Adrenal gland (tissue), 12 donors: ENCODE measurements around the gene MNS1. TPM values are rescaled to one million over a fixed set of nuclear protein-coding genes. Genes with fewer than 3 reads are reported as not detected.
"Not testable (repeated sequence)": the region's sequence is repeated elsewhere in the genome, so short reads cannot be mapped to it uniquely, and the experiment has no call there.

Source experiments
- DNase-seq, 7 donors: peaks; one replicate each; pipeline ENCODE4 v3.0.0-alpha.2; 2019 to 2020
- H3K27ac ChIP-seq, 5 donors: fragments of 200-600 bp; sonication (generic) in 4 of 5; 1 replicate in 3 of 5; 2 replicates in 2 of 5; pipeline versions ENCODE4 v1.5.1 to v1.8.0; 2016 to 2020; ENCODE audit warnings: mild to moderate bottlenecking in 1 of 5
- H3K27me3 ChIP-seq: fragments of 200-600 bp; 2 replicates; pipeline ENCODE4 v1.8.0; 2021
- H3K36me3 ChIP-seq, 2 donors: fragments of 200-600 bp; replicated peaks in 1 of 2; 1 replicate in 1 of 2; 2 replicates in 1 of 2; pipeline versions ENCODE4 v1.5.1 to v1.8.0; 2018 to 2022
- H3K4me1 ChIP-seq, 2 donors: fragments of 200-600 bp; replicated peaks in 1 of 2; 1 replicate in 1 of 2; 2 replicates in 1 of 2; pipeline versions ENCODE4 v1.5.1 to v1.8.0; 2018 to 2021
- H3K4me3 ChIP-seq, 4 donors: fragments of 200-600 bp; sonication (generic) in 3 of 4; one replicate each; pipeline ENCODE4 v1.5.1; 2016 to 2018
- H3K9me3 ChIP-seq, 3 donors: fragments of 200-600 bp; sonication (generic) in 1 of 3; replicated peaks in 1 of 3; 1 replicate in 2 of 3; 2 replicates in 1 of 3; pipeline versions ENCODE4 v1.5.1 to v1.8.0; 2016 to 2021
- CTCF ChIP-seq, 6 experiments: fragments of 450-650 bp in 4 of 6; fragments of 200-600 bp in 2 of 6; sonication (generic) in 1 of 6; IDR thresholded peaks; 1 replicate in 5 of 6; 2 replicates in 1 of 6; pipeline versions ENCODE4 v1.5.1 to v1.8.0; 2016 to 2021; ENCODE audit warnings: antibody characterized with exemption in 6 of 6, mild to moderate bottlenecking in 2 of 6, moderate library complexity in 1 of 6
- POLR2A ChIP-seq, 2 donors: fragments of 450-650 bp; IDR thresholded peaks; one replicate each; pipeline ENCODE4 v1.6.1; 2017; ENCODE audit warnings: antibody characterized with exemption in 2 of 2, mild to moderate bottlenecking in 2 of 2, moderate library complexity in 1 of 2
- WGBS, 4 donors: extraction: QIAGEN DNeasy Blood & Tissue Kit in 2 of 4; methylation state at CpG; one replicate each; pipeline versions ENCODE4 v1.1.5 to v1.1.7; 2013 to 2017; 5-methylcytosine and 5-hydroxymethylcytosine counted together
- intact Hi-C, 2 donors: fragments of 100-400 bp; cut with DNase I; formaldehyde crosslinking; loops; one replicate each; pipeline versions ENCODE4 v1.14.1 to v1.15.0; 2022 to 2023
- polyA plus RNA-seq, 3 donors: library from polyadenylated mRNA; stranded (reverse); fragments of 200-250 nt in 2 of 3; fragments of 350-450 nt in 1 of 3; fragmentation: Illumina TruSeq in 1 of 3; extraction: RNeasy Lipid Tissue Mini Kit (QIAGEN cat#74804) in 1 of 3; gene quantifications; one replicate each; pipeline ENCODE4 v1.2.3, GENCODE V29; 2013 to 2014
- total RNA-seq, 9 donors: library from RNA; depleted of rRNA in 4 of 9; stranded (reverse); fragments of >200 nt in 4 of 9; fragments of 120-200 nt in 1 of 9; fragmentation: NEBNext Ultra II Directional in 1 of 9; extraction: Animal tissue kit (Norgen Biotek cat#: 25700) in 1 of 9; gene quantifications; one replicate each; pipeline versions ENCODE4 v1.1.0 to v1.2.4, GENCODE V29; 2013 to 2023
- donor health status: healthy with polysubstance abuse.
- donor health status: Bipolar disorder and iron deficiency.
- donor health status: DM: yes; HTN: yes; CAD: no.
- donor health status: DM: no; HTN: no; CAD: no.
- donor health status: DM: no; HTN: no; CAD: no.
- donor health status: DM: yes; HTN: yes; CAD: no.

The MNS1 gene
- total and polyA plus RNA-seq, 12 donors: 0.52 to 2.4 (median 1.0) TPM; not detected in 3

- Histone ChIP-seq H3K9me3 (no peaks in the 10 kb centered on the region), H3K27me3 (no peaks in the 10 kb centered on the region), H3K4me3 (no peak overlapping the region), H3K27ac (no peak overlapping the region), H3K36me3 (no peaks in the 10 kb centered on the region), H3K4me1 (no peaks in the 10 kb centered on the region)
- 96 to 100% (median 98%) methylated on average over 1 of the region's 1 CpG for WGBS, 4 donors
- intact Hi-C loops: loop anchor here (5.0 to 10.0 kb wide), 2 partner anchors 171 to 179 kb away; no protein-coding TSS in a partner anchor
- no peak for DNase-seq
- no peak for TF ChIP-seq POLR2A (IDR thresholded peaks at IDR 0.05)
- TF ChIP-seq CTCF (IDR thresholded peaks at IDR 0.05): no peak
These were observed 39.0 kb downstream of the MNS1 start for GRCh38 chr15:56425976-56426375.

GRCh38 chr15:56425276-56425675, 39.7 kb downstream of the MNS1 start:
- Histone ChIP-seq H3K27ac (no peak overlapping the region), H3K9me3 (no peaks in the 10 kb centered on the region), H3K27me3 (no peaks in the 10 kb centered on the region), H3K4me1 (no peaks in the 10 kb centered on the region), H3K4me3 (no peak overlapping the region), H3K36me3 (no peaks in the 10 kb centered on the region)
- no peak for DNase-seq
- TF ChIP-seq POLR2A (IDR thresholded peaks at IDR 0.05): no peak
- intact Hi-C loops: loop anchor here (5.0 to 10.0 kb wide), 2 partner anchors 170 to 178 kb away; no protein-coding TSS in a partner anchor

- H3K36me3 ChIP-seq, intact Hi-C loops, H3K9me3 ChIP-seq, H3K4me3 ChIP-seq, H3K4me1 ChIP-seq, H3K27me3 ChIP-seq, DNase-seq, H3K27ac ChIP-seq: not testable (repeated sequence)
- WGBS, 4 donors: 87 to 100% (median 92%) methylated on average over 1 of the region's 1 CpG
These were observed 51.7 kb downstream of the MNS1 start for GRCh38 chr15:56413114-56413733.

GRCh38 chr15:56411122-56411749, 53.7 kb downstream of the MNS1 start:
- Histone ChIP-seq H3K4me3 (no peak overlapping the region), H3K4me1 (no peaks in the 10 kb centered on the region), H3K9me3 (no peaks in the 10 kb centered on the region), H3K27me3 (no peaks in the 10 kb centered on the region), H3K27ac (no peak overlapping the region), H3K36me3 (no peaks in the 10 kb centered on the region)
- TF ChIP-seq CTCF (IDR thresholded peaks at IDR 0.05): no peak
- WGBS, 4 donors: 79 to 92% (median 84%) methylated on average over 2 of the region's 2 CpGs
- DNase-seq: no peak
- intact Hi-C loops: no loop called here

- no peaks in the 10 kb centered on the region for H3K9me3 ChIP-seq
- no peak overlapping the region for H3K27ac ChIP-seq
- no peaks in the 10 kb centered on the region for H3K36me3 ChIP-seq
- TF ChIP-seq POLR2A (IDR thresholded peaks at IDR 0.05): no peak
- TF ChIP-seq CTCF (IDR thresholded peaks at IDR 0.05): no peak
- no peak for DNase-seq
- H3K27me3 ChIP-seq: no peaks in the 10 kb centered on the region
- H3K4me3 ChIP-seq: no peak overlapping the region
- intact Hi-C loops: no loop called here
- no peaks in the 10 kb centered on the region for H3K4me1 ChIP-seq
These were observed 54.2 kb downstream of the MNS1 start for GRCh38 chr15:56410721-56411120.

GRCh38 chr15:56399209-56399608, 65.7 kb downstream of the MNS1 start:
- intact Hi-C loops, H3K27me3 ChIP-seq, DNase-seq, H3K36me3 ChIP-seq, H3K4me3 ChIP-seq, H3K27ac ChIP-seq, H3K9me3 ChIP-seq, H3K4me1 ChIP-seq: not testable (repeated sequence)
- 93 to 98% (median 95%) methylated on average over 8 to 11 of the region's 11 CpGs for WGBS, 4 donors

GRCh38 chr15:56397325-56397724, 67.6 kb downstream of the MNS1 start:
- H3K27ac ChIP-seq, H3K27me3 ChIP-seq, H3K9me3 ChIP-seq, H3K4me1 ChIP-seq, H3K36me3 ChIP-seq, DNase-seq, H3K4me3 ChIP-seq, intact Hi-C loops: not testable (repeated sequence)
- 90 to 98% (median 98%) methylated on average over 3 of the region's 3 CpGs for WGBS, 4 donors
